GM12874 (cell line): Measurements from ENCODE around the gene USF2.

Source experiments
- CTCF ChIP-seq: IDR thresholded peaks from 2 replicates; pipeline ENCODE4 v1.5.1; 2011; ENCODE audit warnings: low read depth, mild to moderate bottlenecking, control low read depth, low read length, moderate library complexity; ENCODE audit not compliant: insufficient read depth

USF2 gene

GRCh38 chr19:35306473-35307246 is 37.9 kb downstream of the USF2 start:
- peak; percentile 60 for TF ChIP-seq CTCF

DNA sequence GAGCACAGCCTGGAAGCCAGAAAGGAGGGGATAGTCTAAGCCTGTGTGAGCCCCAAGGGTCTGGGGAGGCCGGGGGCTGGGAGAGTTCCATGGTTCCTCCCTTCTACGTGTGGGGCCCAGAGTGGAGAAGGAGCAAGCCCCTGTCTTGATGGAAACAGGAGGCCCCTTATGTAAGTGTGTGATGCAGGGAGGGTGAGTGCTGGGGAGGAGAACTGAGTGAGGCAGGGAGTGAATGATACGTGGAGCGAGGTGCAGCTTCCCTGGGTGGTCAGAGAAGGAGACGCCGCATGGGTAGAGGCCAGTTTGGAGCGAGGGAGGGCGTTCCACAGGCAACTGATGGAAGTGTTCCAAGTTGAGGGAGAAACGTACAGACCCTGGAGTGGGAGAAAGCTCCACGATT is 39.2 kb downstream of the USF2 start:
- no peak for TF ChIP-seq CTCF

DNA sequence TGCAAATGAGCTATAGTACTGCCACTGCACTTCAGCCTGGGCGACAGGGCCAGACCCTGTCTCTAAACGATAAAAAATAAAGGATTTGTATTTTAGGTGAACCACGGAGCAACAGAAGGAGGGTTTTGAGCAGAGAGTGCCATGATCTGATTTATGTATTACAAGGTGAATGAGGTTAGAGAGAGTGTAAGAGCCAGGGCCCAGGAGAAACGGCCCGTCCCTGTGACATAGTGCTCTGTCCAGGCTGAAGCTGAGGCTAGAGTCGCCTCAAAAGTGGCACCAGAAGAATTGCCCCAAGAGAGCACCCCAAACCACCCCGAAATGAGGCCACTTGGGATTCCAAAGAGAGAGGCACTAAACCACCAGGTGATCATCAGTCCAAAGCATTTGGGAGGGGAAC is 40.1 kb downstream of the USF2 start:
- TF ChIP-seq CTCF = no peak

- TF ChIP-seq CTCF = no peak
Measured at GRCh38 chr19:35309481-35310279, 40.9 kb downstream of the USF2 start.

GRCh38 chr19:35310331-35310730 is 41.6 kb downstream of the USF2 start:
- no peak for TF ChIP-seq CTCF

DNA sequence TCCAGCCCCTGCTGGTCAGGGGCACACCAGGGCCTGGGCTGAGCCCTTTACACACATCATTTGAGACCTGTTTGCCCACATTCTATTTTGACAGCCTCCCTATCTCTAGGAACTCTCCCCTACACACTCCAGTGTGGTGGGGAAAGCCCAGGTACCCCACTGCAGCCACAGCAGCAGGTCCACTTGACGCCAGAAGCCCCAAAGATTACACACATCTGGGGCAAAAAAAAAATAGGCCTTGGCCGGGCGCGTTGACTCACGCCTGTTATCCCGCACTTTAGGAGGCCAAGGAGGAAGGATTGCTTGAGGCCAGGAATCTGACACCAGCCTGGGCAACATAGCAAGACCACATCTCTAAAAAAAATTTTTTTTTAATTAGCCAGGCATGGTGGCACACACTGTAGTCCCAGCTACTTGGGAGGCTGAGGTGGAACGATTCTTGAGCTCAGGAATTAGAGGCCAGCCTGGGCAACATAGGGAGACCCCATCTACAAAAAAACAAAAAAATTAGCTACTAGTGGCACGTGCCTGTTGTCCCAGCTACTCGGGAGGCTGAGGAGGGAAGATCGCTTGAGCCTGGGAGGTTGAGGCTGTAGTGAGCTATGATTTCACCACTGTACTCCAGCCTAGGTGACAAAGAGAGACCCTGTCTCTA is 42.2 kb downstream of the USF2 start:
- no peak for TF ChIP-seq CTCF

DNA sequence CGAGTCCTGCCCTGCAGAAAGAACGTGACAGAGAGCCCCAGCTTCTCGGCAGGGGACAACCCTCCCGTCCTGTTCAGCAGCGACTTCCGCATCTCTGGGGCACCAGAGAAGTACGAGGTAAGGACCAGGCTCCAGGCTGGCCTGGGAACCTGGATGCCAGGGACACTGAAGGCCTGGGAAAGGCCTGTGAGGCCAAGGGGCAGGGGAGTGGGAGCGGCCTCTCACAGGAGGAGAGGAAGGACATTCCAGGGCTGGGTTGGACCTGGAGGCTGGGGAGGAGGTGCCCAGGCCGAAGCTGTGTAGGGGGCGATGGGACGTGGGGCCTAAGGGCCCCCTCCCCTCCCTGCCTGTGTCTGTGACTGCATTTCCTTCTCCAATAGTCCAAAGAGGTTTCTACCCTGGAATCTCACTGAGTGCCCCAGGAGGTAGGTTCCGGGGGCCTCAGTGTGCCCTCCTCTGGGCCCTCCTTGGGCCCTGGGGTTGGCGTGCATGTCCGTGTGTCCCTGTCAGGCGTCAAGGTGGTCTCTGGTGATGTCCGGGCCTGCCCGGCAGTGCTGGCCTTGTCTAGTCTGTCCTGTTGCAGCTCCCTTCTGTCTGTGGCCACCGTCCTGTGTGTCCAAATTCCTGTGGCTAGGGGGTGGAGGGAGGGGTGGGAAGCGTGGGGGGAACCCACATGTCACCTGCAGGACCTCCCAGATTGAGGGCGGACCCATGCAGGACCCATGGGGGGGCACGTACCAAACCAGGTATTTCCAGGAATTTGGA is 43.3 kb downstream of the USF2 start:
- TF ChIP-seq CTCF = no peak
